Ovary (tissue), 9 donors: ENCODE measurements around the gene BBX. TPM values are rescaled to one million over a fixed set of nuclear protein-coding genes. Genes with fewer than 3 reads are reported as not detected.

Source experiments
- DNase-seq, 5 donors: peaks; one replicate each; pipeline ENCODE4 v3.0.0-alpha.2; 2019 to 2020
- H3K27ac ChIP-seq, 2 donors: fragments of 200-600 bp; one replicate each; pipeline versions ENCODE4 v1.5.1 to v1.8.0; 2019 to 2022
- H3K27me3 ChIP-seq: fragments of 200-600 bp; one replicate; pipeline ENCODE4 v1.8.0; 2022
- H3K36me3 ChIP-seq: fragments of 200-600 bp; sonication (generic); one replicate; pipeline ENCODE4 v1.5.1; 2019
- H3K4me1 ChIP-seq: one replicate; pipeline ENCODE4 v1.8.1; 2013; ENCODE audit warnings: mild to moderate bottlenecking, moderate library complexity; ENCODE audit not compliant: insufficient read depth
- H3K4me3 ChIP-seq: fragments of 200-600 bp; sonication (generic); one replicate; pipeline ENCODE4 v1.5.1; 2017
- H3K9me3 ChIP-seq, 2 donors: fragments of 200-600 bp in 1 of 2; sonication (generic) in 1 of 2; one replicate each; pipeline versions ENCODE4 v1.5.1 to v1.8.1; 2013 to 2019; ENCODE audit warnings: mild to moderate bottlenecking in 1 of 2, moderate library complexity in 1 of 2
- CTCF ChIP-seq, 3 donors: fragments of 450-650 bp in 2 of 3; fragments of 200-600 bp in 1 of 3; IDR thresholded peaks; one replicate each; pipeline versions ENCODE4 v1.5.1 to v1.8.0; 2016 to 2022; ENCODE audit warnings: antibody characterized with exemption in 3 of 3, mild to moderate bottlenecking in 1 of 3
- EP300 ChIP-seq: sonication (generic); formaldehyde crosslinking; IDR thresholded peaks from one replicate; pipeline ENCODE4 v1.6.1; 2017; ENCODE audit warnings: antibody characterized with exemption
- POLR2A ChIP-seq: fragments of 450-650 bp; IDR thresholded peaks from one replicate; pipeline ENCODE4 v1.6.1; 2017; ENCODE audit warnings: antibody characterized with exemption, mild to moderate bottlenecking, moderate library complexity
- WGBS, 3 donors: extraction: QIAGEN DNeasy Blood & Tissue Kit in 1 of 3; methylation state at CpG; one replicate each; pipeline versions ENCODE4 v1.1.5 to v1.1.7; 2013 to 2017; 5-methylcytosine and 5-hydroxymethylcytosine counted together
- intact Hi-C, 4 donors: fragments of 100-400 bp; cut with DNase I; formaldehyde crosslinking; loops; one replicate each; pipeline versions ENCODE4 v1.11.0 to v1.15.1; 2022 to 2023
- polyA plus RNA-seq, 2 donors: library from polyadenylated mRNA; stranded (reverse); fragments of 200-250 nt in 1 of 2; fragments of 350-450 nt in 1 of 2; fragmentation: Illumina TruSeq in 1 of 2; extraction: RNeasy Lipid Tissue Mini Kit (QIAGEN cat#74804) in 1 of 2; gene quantifications; one replicate each; pipeline ENCODE4 v1.2.3, GENCODE V29; 2013 to 2014
- total RNA-seq, 7 donors: library from RNA; depleted of rRNA in 2 of 7; stranded (reverse); fragments of >200 nt in 2 of 7; fragmentation: NEBNext Ultra II Directional in 3 of 7; extraction: Animal tissue kit (Norgen Biotek cat#: 25700) in 3 of 7; gene quantifications; one replicate each; pipeline versions ENCODE4 v1.1.0 to v1.2.4, GENCODE V29; 2016 to 2023
- donor health status: DM: no; HTN: no; CAD: no; lungs with moderate emphysema.
- donor health status: DM: no; HTN: no; CAD: no.
- donor health status: Bipolar disorder and iron deficiency.
- donor health status: DM: yes; HTN: yes; CAD: no.
- donor health status: DM: no; HTN: no; CAD: no.
- donor health status: DM: yes; HTN: yes; CAD: no.

BBX gene
- total and polyA plus RNA-seq, 9 donors: 15.8 to 114 (median 86.3) TPM

GRCh38 chr3:107847791-107848190, 325.0 kb downstream of the BBX start:
- intact Hi-C loops: no loop called here
- DNase-seq: no peak
- no peak overlapping the region for H3K4me3 ChIP-seq
- TF ChIP-seq EP300 (no peak), POLR2A (no peak), CTCF (IDR thresholded peaks at IDR 0.05) (no peak)
- H3K27me3 ChIP-seq: no peaks in the 10 kb centered on the region
- no peak overlapping the region for H3K27ac ChIP-seq
- 49 to 67% (median 60%) methylated on average over 8 of the region's 8 CpGs for WGBS, 3 donors
- no peaks in the 10 kb centered on the region for H3K4me1 ChIP-seq
- H3K9me3 ChIP-seq: no peaks in the 10 kb centered on the region
- H3K36me3 ChIP-seq: no peaks in the 10 kb centered on the region

GRCh38 chr3:107848351-107848915, 325.7 kb downstream of the BBX start:
- TF ChIP-seq CTCF (IDR thresholded peaks at IDR 0.05) (no peak), EP300 (no peak), POLR2A (no peak)
- Histone ChIP-seq H3K4me3 (no peak overlapping the region), H3K9me3 (no peaks in the 10 kb centered on the region), H3K4me1 (no peaks in the 10 kb centered on the region), H3K27ac (no peak overlapping the region), H3K27me3 (no peaks in the 10 kb centered on the region), H3K36me3 (no peaks in the 10 kb centered on the region)
- intact Hi-C loops: no loop called here
- no peak for DNase-seq
- 73 to 81% (median 81%) methylated on average over 5 of the region's 5 CpGs for whole genome bisulfite sequencing, 3 donors

GRCh38 chr3:107850681-107851080, 327.9 kb downstream of the BBX start:
- H3K36me3 ChIP-seq: no peaks in the 10 kb centered on the region

GRCh38 chr3:107853821-107854220, 331.1 kb downstream of the BBX start:
- DNase-seq: no peak
- Histone ChIP-seq H3K27ac (no peak overlapping the region), H3K36me3 (no peaks in the 10 kb centered on the region), H3K4me3 (no peak overlapping the region), H3K27me3 (no peaks in the 10 kb centered on the region), H3K9me3 (no peaks in the 10 kb centered on the region), H3K4me1 (no peaks in the 10 kb centered on the region)
- TF ChIP-seq CTCF (IDR thresholded peaks at IDR 0.05) (no peak), POLR2A (no peak), EP300 (no peak)
- intact Hi-C loops: no loop called here

More at GRCh38 chr3:107850681-107851080, 327.9 kb downstream of the BBX start:
- 91 to 94% (median 92%) methylated on average over 2 of the region's 2 CpGs for WGBS, 3 donors
- no peak for DNase-seq
- no peak overlapping the region for H3K27ac ChIP-seq
- H3K4me3 ChIP-seq: no peak overlapping the region
- intact Hi-C loops: no loop called here
- no peak for TF ChIP-seq POLR2A
- no peak for TF ChIP-seq CTCF (IDR thresholded peaks at IDR 0.05)
- no peak for TF ChIP-seq EP300
- H3K9me3 ChIP-seq: no peaks in the 10 kb centered on the region
- no peaks in the 10 kb centered on the region for H3K4me1 ChIP-seq
- H3K27me3 ChIP-seq: no peaks in the 10 kb centered on the region
